Epithelial cell of proximal tubule (primary cell): ENCODE data around the gene PITX1. TPM values are rescaled to one million over a fixed set of nuclear protein-coding genes. Genes with fewer than 3 reads are reported as not detected.

ENCODE experiments used
- DNase-seq: peaks from one replicate; pipeline ENCODE4 v3.0.0-alpha.2; 2011; ENCODE audit warnings: low read depth
- H3K4me3 ChIP-seq: 2 replicates; pipeline ENCODE4 v1.5.1; 2011; ENCODE audit warnings: low read depth, mild to moderate bottlenecking, low read length
- total RNA-seq: library from RNA; depleted of rRNA; stranded (reverse); fragments of >200 nt; gene quantifications from 2 replicates; pipeline ENCODE4 v1.2.3, GENCODE V29; 2015
- TF ChIP-seq, protein P1 (sequence below): conservative IDR thresholded peaks from 2 replicates; pipeline ENCODE4 v1.5.1; 2012; ENCODE audit warnings: low read depth, mild to moderate bottlenecking, low read length

PITX1 gene
- total RNA-seq, 1 donor from 2014 or later, result 1.6 TPM

GRCh38 chr5:135027266-135027696 lies 6.7 kb downstream of the PITX1 start:
- DNase-seq, result no peak
- no peak overlapping the region for H3K4me3 ChIP-seq
- TF ChIP-seq, protein P1, sequence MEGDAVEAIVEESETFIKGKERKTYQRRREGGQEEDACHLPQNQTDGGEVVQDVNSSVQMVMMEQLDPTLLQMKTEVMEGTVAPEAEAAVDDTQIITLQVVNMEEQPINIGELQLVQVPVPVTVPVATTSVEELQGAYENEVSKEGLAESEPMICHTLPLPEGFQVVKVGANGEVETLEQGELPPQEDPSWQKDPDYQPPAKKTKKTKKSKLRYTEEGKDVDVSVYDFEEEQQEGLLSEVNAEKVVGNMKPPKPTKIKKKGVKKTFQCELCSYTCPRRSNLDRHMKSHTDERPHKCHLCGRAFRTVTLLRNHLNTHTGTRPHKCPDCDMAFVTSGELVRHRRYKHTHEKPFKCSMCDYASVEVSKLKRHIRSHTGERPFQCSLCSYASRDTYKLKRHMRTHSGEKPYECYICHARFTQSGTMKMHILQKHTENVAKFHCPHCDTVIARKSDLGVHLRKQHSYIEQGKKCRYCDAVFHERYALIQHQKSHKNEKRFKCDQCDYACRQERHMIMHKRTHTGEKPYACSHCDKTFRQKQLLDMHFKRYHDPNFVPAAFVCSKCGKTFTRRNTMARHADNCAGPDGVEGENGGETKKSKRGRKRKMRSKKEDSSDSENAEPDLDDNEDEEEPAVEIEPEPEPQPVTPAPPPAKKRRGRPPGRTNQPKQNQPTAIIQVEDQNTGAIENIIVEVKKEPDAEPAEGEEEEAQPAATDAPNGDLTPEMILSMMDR, result no peak

DNA sequence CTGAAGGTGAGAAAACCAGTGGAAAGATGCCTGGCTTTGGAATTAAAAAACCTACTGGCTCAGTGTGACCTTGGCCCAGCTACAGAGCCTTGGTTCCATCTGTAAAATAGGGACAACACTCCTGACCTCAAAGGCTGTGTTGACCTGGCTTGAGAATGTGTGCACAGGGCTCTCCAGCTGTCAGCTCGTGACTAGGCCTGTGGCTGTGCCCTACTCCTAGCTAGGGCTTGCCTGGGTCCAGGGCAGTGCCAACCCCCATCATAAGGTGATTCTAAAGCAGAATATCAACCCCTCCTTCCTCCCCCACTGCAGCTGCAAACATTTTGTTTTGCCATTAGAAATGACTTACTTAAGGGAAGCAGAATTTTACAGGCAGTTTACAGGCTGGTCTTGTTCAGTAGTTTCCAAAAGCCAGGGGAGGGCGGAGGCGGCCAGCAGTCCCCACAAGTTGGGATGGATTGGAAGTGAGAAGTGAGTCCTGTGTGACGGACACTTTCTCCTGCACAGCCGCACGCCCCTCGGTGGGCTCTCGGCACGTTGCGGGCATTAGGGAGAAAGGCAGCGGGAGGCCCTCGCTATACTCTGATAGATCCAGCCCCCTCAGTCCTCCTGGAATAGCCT lies 7.3 kb downstream of the PITX1 start:
- TF ChIP-seq, protein P1, result no peak
- DNase-seq, result no peak
- H3K4me3 ChIP-seq, result no peak overlapping the region

- DNase-seq, result no peak
- H3K4me3 ChIP-seq, result no peak overlapping the region
- TF ChIP-seq, protein P1, result no peak
These were observed 8.0 kb downstream of the PITX1 start for GRCh38 chr5:135025730-135026644.

- no peak overlapping the region for H3K4me3 ChIP-seq
- DNase-seq, result no peak
- TF ChIP-seq, protein P1, result no peak
These were observed 8.9 kb downstream of the PITX1 start for GRCh38 chr5:135024956-135025729.

DNA sequence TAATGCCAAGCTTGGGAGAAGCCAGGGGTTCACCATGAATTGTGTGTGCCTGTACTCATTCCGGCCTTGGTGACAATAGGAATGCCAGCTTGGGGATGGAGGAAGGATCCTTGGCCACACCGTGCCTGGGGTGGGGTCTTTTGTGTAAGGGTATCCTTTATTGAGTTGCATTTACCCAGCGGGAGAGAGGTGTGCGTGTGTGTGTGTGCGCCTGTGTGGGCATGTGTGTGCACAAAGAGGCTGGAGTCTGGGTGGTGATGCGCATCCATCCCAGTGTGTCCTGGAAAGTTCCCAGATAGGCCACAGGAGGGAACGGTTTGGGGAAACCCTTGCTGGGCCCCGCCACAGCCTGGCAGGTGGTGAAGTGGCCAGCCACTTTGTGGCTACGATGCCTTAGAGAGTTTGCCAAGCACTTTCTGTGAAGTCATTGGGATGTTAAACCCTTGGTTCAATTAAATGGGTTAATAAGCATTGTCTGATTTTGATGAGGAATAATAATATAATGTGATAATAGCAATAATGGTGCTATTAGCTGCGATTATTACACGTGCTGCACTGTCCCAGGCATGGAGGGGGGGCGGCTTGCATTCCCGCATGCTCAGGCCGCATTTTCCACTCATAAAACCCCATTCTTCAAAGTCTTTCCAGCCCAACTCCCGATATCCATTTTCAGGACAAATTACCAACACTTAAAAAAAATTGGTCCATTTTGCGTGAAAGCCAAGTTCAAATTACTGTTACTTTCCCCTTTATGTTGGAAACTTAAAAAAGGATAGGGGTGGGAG lies 13.7 kb downstream of the PITX1 start:
- TF ChIP-seq, protein P1, result no peak
- DNase-seq, result no peak
- no peak overlapping the region for H3K4me3 ChIP-seq

- TF ChIP-seq, protein P1, result no peak
- H3K4me3 ChIP-seq, result no peak overlapping the region
- DNase-seq, result no peak
These were observed 14.7 kb downstream of the PITX1 start for GRCh38 chr5:135019314-135019713.
